Measurements from ENCODE around the gene FAM240B.

FAM240B gene

GRCh38 chr9:38720083-38720745, at the start of gene FAM240B:
Gene FAM240B, minus strand, starts transcription at chr9:38720133. Its CDS starts 16,134 bp downstream, at chr9:38703999.
- DNase-seq (ENCODE audit: low spot score), result no peak

- DNase-seq (ENCODE audit: low spot score), result no peak
Measured at GRCh38 chr9:38768351-38768761, 48.4 kb upstream of the FAM240B start.

DNA sequence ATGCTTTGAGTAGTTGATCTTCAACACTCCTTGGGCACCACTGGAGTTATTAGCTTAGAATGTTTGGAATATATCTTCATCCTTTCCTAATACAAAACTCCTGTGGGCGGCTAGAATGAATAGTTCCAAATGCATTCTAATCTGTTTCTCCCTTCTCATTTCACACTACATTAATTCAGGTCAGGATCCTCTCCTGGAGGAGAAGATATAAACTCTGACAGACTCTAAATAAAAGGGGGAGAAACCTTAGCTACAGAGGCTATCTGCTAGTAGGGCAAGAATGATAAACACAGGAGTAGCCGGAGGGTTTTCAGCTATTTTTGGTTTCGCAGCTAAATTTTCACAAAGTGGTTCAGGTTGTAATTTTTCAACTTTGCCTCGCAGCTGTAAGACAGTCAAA, 45.2 kb upstream of the FAM240B start:
- no peak for DNase-seq (ENCODE audit: low spot score)

GRCh38 chr9:38761999-38762398, 42.1 kb upstream of the FAM240B start:
- DNase-seq (ENCODE audit: low spot score), result no peak

- DNase-seq (ENCODE audit: low spot score), result no peak
Measured at GRCh38 chr9:38761339-38761738, 41.4 kb upstream of the FAM240B start.

- no peak for DNase-seq (ENCODE audit: low spot score)
Measured at GRCh38 chr9:38756702-38757101, 36.8 kb upstream of the FAM240B start.

DNA sequence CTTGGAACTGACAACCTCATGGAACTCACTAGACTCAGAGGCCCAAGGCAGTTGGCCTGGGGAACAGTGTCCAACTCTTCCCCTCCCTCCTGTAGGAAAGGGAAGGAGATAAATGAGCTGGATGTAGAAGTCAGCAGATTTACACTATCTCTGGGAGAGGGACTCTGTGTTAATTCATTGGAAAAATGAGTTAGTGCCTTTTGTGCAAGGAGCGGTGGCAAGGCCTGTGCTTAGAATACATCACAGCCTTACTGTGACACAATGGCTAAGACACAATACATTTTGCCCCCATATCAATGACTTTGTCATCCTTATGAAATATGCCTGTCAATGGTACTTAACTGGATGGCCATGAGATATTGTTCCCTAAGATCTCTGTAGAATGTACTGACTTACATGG, 28.0 kb upstream of the FAM240B start:
- no peak for DNase-seq (ENCODE audit: low spot score)

- DNase-seq (ENCODE audit: low spot score), result no peak
Measured at GRCh38 chr9:38747067-38747466, 27.1 kb upstream of the FAM240B start.

DNA sequence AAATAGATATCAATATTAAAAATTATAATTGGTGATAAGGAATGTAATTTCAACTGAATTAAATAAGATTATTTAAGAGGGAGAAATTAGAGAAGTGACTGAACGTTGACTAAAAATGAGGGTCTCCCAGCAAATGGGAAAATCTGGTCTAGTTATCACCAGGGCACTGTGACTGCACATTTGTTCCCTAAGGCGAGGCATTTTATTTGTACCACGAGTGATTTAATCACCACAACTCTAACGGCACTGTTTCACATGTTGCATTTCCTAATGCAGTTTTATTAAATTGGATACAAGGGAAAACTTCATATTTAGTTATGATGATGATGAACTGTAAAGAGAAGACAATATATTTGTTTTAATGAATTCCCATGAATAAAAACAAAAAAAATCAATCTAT, 26.4 kb upstream of the FAM240B start:
- no peak for DNase-seq (ENCODE audit: low spot score)

DNA sequence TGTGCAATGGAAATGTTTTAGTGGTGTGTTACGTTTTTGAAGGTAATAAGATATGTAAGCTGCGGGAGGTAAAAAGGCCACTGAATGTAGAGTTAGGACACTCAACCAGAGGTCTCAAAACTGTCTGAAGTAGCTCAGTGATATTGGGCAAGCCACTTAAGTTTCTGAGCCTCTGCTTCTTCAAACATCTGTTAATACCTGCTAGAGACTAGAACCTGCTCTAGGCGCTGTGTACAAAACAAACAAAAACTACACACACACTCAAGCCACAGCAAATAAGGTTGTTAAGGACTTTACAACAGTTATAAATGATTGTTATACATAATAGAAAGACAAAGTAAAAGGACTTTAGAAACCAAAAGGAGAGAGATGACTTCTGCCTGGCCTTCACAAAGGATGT, 24.6 kb upstream of the FAM240B start:
- DNase-seq (ENCODE audit: low spot score), result no peak

DNA sequence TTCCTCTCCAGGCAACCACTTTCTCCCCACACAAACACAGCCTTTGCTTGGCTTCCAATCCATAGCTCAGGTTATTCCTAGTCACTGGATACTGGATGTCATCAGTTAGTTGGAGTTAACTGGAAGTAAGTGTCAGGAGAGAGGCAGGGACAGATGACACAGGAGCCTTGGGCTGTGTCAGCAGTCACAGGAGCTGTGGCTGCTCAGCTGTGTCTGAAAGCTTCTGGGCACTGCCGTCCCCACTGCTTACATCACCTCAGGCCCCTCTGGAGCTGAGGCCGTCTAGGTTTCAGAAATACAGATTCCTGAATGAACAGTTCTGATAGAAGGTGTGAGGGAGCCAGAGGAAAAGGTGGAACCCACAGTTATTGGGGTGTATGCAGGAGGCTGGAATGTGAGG, 17.3 kb upstream of the FAM240B start:
- no peak for DNase-seq (ENCODE audit: low spot score)

DNA sequence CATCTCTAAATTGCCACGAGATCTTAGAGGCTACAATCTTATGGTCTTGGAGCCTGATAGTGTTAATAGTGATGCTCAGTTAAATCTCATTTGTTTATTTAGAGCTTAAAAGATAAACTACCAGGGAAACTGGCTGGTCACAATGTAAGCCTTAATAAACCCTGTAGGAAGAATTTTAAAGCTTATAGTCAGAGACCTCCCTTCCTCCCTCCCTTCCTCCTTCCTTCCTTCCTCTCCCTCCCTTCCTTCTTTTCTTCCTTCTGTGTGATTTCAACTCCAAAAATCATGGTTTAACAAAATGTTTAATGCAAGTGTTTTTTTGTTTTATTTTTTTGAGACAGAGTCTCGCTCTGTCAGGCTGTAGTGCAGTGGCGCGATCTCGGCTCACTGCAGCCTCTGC, 14.9 kb upstream of the FAM240B start:
- no peak for DNase-seq (ENCODE audit: low spot score)

- no peak for DNase-seq (ENCODE audit: low spot score)
Measured at GRCh38 chr9:38733503-38733902, 13.6 kb upstream of the FAM240B start.

- DNase-seq (ENCODE audit: low spot score), result no peak
Measured at GRCh38 chr9:38732885-38733284, 13.0 kb upstream of the FAM240B start.

DNA sequence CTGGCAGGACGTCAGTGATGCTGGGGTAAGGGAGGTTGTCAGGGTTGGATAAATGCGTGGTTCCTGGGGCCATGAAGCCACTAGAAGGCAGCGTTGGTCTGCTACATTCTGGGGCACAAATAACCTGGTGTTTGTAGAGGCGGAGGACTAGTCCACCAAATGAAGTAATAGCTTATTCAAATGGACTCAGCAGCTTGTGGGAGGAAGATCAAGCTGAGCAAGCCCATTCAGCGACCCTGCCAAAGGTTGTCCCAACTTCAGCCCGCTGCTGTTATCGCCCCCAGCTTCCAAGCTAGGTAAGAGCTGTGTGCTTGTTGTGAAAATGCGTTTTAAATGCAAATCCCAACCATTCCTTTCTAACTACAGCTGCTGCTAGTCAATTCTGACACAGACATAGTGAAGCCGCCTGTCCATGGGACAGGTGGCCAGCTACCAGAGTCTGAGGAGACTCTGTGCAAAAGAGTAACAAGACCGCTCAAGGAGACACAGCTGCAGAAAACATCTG, 7.6 kb upstream of the FAM240B start:
- DNase-seq (ENCODE audit: low spot score), result peak; percentile 42

GRCh38 chr9:38724754-38725153, 4.8 kb upstream of the FAM240B start:
- no peak for DNase-seq (ENCODE audit: low spot score)

DNA sequence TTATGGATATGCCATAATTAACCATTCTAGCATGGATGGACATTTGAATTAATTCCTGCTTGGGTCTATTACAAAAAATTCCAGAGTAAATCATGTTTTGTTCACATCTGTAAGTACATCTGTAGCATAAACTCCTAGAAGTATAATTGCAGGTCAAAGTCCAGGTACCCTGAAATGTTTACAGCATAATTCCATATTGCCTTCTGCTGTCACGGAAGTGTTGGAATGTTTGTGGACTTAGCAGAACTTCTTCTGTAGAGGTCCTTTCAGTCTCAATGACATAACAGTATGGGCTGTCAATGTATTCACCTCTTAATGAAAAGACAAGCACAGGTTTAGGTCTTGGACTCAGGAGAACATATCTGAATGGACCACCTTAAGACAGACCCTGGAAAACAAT, 1.8 kb downstream of the FAM240B start:
- no peak for DNase-seq (ENCODE audit: low spot score)

DNA sequence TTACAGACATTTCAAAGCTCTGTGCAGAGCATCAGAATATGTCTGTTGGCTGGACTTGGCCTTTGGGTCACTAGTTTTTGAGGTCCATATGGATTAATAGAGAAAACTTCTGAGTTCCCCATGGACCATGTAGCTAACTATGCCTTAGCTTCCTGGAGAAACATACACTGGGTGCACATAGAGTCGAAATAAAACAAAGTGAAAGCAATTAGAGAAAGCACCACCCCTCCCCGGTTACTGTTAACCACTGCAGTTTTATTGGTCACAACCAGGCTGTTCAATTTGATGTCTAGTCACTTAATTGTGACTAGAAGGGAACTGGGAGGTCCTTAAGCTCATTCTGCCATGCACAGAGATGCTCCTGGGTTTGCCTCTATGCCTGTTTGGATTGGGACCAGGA, 4.2 kb downstream of the FAM240B start:
- DNase-seq (ENCODE audit: low spot score), result no peak

DNA sequence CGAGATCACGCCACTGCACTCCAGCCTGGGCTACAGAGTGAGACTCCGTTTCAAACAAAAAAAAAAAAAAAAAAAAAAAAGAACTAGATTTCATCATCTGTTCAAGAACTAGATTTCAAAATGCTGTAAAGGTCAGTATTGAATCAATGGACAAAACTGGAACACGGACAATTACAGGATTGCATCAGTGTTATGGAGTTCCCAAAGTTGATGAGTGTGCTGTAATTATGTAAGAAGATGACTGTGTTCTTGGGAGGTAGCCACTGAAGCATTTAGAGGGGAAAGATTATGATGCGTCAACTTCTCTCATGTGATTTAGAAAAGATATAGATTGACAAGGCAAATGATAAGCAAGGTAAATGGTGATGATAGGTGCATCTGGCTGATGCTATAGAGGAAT, 6.5 kb downstream of the FAM240B start:
- DNase-seq (ENCODE audit: low spot score), result no peak

DNA sequence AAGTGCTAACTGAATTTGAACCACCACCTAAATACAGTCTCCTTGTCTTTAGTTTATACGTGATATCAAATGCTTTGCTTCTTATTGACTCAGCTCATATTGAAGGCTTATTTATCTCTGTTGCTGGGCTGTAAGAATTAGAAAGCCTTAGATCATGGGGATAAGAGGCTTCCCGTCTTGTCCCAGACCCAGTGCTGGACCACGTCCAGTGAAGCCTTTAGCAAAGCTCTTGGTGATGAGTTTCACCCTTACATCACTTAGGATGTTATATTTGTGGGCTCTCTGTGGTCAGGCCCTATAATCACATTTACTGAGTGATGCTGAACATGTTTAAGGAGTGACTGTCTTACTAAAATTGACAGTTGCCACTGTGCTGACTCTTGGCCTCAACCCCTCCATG, 11.2 kb downstream of the FAM240B start:
- DNase-seq (ENCODE audit: low spot score), result no peak

DNA sequence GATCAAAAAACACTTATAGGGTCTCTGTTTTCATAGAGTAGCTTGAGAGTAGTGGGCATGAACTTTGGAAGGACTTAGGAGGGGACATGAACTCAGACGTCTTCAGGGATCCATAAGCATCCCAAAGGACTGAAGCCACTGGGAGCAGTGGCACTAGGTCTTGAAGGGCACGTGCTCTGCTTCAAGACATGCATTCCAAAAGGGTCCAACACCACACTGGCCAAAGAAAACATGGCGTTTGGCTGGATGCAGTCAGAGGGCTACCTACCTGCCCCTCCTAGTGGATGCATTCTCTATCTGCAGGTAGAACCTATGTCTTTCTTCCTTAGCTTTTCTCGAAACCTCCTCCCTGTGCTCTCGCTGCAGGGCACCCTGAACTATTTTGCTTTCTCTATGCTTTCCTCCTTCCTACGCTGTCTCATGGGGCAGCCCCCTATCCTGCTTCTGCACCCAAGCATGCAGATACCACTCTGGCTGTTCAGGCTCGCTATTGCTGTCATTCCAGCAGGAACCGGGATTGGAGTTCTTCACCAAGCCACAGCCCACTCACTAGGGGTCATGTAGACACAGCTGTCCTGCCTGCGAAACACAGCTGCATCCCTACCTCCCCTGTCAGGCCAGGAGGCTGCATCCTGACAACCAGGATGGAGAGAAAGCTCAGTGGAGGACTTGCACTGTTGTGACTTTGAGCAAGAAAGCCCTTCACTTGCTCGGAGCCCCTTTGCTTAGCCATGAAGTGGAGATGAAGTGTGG, 11.9 kb downstream of the FAM240B start:
- DNase-seq (ENCODE audit: low spot score), result peak; percentile 33

DNA sequence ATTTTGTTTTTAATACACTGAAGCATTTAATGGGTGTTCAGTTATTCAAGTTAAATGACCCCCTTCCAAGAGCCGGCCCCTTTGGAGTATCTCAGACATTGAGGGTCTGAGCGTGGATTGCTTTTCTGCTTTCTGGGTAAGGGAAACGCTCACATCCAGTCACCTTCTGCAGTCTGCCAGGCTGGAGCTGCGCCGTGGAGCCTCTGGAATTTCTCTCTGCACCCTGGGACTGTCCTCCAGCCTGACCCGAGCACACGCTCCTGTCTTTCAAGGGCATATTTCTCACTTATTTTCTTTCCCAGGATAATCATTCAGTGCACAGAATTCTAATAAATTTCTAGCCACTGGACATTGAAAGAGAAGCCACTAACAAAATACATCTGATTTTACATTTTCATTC, 13.4 kb downstream of the FAM240B start:
- no peak for DNase-seq (ENCODE audit: low spot score)

DNA sequence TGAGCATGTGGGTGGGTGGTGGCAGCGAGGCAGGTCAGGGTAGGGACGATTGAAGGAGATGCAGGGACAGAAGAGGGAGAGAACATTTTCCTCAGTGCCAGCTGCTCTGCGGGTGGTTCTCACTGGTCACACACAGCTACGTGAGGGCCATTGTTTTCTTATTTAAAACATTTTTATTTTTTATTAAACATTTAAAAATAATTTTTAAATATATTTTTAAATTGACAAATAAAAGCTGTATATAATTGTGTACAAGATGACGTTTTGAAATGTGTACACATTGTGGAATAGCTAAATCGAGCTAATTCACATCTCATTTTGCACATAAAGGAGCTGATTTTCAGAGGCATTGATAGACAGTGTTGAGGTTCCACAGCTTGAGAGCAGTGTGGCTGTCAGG, 14.0 kb downstream of the FAM240B start:
- DNase-seq (ENCODE audit: low spot score), result no peak

DNA sequence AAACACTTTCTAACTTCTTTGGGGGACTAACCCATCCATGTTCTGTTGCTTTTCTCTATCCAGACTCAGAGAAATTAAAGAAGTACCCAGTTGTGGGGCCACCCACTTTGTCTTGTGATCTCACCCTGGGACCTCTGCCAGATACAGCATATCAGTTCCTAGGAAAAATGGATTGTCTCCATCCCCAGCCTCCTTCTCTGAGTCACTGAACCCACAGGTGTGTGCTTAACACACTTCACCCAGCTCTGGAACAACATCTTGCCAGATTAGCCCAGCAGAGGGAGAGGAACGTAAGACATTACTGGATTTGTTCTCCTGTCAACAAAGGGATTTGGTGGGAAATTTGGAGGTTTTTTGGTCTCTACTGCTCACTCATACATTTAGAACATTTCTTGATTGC, 19.2 kb downstream of the FAM240B start:
- DNase-seq (ENCODE audit: low spot score), result no peak
